Fibroblast of skin of back (primary cell): Measurements from ENCODE around the gene C1QL1.

Source experiments
- DNase-seq: peaks from one replicate; pipeline ENCODE4 v3.0.0-alpha.2; 2013

The C1QL1 gene

DNA sequence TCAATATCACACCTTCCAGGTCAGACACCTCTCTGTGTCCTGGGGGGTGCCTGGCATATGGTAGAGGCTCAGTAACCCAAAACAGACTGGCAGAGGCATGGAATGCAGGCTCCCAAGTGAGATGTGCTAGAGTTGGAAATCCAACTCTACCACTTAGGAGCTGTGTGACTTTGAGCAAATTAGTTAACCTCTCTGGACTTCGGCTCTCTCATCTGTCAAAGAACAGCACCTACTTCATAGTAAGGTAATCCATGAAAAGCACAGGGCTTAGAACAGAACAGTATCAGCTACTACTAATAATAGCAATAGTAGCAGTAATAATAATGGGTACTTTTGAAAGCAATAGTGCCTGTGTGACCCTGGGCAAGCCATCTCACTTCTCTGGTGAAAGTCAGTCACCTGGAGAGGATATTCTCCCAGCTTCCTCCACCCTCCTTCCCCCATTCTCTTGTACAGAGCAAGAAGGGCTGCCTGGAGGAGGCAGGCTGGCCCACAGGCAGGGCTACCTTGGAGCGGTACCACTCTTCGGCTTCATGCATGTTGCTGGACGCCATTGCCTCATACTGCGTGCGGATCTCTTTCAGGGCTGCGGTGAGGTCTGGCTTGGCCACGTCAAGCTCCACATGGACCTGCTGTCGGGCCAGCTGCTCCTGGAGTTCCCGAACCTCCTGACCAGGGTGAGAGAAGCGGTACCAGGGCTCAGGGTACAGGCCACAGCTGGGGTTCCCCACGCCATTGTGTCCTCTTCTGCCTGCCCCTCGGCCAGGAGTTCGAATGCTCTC, 55.1 kb downstream of the C1QL1 start:
- no peak for DNase-seq

GRCh38 chr17:44911133-44912001, 56.7 kb downstream of the C1QL1 start:
- peak; percentile 58 for DNase-seq

- DNase-seq, result no peak
These were observed 57.6 kb downstream of the C1QL1 start for GRCh38 chr17:44910231-44911106.
